NOMO-1 (cell line): ENCODE results near the gene KIAA0232.
"Not testable (repeated sequence)": the region's sequence is repeated elsewhere in the genome, so short reads cannot be mapped to it uniquely, and the experiment has no call there.

ENCODE experiments used
- DNase-seq, 2 experiments: peaks; one replicate each; lab custom pipeline; 2025; ENCODE audit not compliant: unreplicated experiment in 2 of 2; lab: John Stamatoyannopoulos, UW

KIAA0232 gene

DNA sequence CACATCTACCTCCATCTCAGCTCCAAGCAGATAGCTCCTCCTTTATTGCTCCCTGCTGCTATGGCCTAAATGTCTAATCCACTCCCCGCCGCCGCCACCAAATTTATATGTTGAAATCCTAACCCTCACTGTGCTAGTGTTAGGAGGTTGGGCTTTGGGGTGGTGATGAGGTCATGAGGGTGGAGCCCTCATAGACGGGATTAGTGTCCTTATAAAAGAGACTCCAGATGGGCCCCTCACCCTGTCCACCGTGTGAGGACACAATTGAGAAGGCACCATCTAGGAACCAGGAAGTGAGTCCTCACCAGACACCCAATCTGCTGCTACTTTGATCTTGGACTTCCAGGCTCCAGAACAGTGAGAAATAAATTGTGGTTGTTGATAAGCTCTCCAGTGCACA, 113.5 kb downstream of the KIAA0232 start:
- DNase-seq = no peak

DNA sequence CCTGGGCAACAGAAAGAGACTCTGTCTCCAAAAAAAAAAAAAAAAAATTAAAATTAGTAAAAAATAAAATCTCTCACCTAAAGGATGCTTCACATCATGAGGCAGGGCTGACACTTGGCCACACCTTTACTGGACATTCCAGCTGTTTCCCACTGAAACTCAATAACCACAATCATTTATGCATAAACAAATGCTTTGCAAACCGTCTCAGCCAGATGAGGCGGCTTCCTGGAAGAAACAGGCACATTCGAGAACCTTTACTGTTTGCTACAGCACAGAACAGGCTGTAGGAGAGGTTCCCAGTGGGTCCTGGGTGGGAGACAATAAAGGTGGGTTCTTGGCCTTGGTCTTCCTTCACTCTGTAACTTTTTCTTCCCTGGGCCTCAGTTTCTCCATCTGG, 116.2 kb downstream of the KIAA0232 start:
- DNase-seq = no peak

DNA sequence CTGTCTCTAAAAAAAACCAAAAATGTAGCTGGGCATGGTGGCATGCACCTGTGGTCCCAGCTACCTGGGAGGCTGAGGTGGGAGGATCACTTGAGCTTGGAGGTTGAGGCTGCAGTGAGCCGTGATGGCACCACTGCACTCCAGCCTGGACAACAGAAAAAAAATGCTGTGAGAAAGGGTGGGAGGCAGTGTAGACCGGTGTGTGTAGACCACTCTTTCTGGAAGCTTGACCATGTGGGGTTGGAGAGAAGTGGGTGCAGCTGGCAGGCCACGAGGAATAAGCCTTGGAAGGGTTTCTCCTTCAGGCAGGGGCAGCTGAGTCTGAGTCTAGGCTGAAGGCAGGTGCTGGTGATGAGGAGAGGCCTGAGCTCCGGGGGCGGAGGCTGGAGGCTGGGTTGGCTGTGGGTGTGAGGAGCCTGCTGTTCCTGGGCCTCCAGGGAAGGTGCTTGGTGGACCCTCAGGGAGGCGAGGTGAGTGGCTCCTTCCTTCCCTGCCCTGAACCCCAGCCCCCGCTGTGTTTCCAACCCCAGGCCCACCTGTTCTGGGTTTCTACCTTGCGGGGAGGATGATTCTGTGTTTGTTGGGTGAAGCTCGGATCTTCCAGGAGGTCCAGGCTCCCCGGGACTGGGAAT, 117.8 kb downstream of the KIAA0232 start:
- no peak for DNase-seq

DNA sequence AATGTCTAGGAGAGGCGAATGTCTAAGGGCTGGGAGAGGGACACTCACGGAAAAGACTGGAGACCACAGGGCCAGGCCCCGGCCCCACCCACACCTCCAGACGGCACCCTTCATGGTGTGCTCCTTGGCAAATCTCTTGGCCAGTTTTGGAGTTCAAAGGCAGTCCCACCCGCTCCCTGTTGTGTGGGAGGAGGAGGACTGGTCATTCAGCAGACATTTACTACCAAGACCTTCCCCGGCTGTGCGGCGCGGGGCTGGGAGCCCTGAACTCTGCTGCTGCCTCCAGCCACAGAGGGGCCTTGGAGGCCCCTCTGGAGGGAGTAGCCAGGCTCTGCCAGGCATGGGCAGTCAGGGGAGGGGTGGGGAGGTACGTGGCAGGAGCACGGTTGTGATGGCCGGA, 118.4 kb downstream of the KIAA0232 start:
- no peak for DNase-seq

DNA sequence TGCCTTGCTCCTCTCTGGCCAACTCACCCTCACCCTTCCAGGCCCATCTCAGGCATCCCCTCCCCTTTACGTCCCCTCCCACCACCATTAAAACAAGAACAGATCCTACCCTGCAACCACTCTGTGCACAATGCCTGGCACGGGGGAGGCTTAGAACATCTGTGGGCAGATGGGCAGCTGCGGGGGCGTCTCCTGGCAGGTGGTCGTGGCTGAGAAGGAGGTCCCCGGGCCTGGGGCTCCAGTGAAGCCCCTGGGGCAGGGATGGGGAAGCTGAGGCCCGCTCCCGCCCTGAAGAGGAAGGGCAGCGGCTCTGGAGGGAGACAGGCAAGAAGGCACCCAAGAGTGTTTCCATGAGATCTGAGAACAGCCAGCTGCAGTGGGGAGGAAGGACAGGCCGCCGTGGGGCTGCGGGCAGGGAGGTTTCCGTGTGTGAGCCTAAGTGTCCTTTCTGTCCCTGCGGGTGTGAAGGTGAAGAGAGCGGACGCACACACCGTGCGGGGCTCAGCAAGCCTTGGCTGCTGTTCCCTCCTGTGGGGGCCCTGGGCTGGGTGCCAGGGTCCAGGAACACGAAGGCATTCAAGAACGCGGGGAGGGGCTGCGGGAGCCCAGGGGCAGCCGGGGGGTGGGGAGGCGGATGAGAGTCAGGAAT, 119.3 kb downstream of the KIAA0232 start:
- no peak for DNase-seq

DNA sequence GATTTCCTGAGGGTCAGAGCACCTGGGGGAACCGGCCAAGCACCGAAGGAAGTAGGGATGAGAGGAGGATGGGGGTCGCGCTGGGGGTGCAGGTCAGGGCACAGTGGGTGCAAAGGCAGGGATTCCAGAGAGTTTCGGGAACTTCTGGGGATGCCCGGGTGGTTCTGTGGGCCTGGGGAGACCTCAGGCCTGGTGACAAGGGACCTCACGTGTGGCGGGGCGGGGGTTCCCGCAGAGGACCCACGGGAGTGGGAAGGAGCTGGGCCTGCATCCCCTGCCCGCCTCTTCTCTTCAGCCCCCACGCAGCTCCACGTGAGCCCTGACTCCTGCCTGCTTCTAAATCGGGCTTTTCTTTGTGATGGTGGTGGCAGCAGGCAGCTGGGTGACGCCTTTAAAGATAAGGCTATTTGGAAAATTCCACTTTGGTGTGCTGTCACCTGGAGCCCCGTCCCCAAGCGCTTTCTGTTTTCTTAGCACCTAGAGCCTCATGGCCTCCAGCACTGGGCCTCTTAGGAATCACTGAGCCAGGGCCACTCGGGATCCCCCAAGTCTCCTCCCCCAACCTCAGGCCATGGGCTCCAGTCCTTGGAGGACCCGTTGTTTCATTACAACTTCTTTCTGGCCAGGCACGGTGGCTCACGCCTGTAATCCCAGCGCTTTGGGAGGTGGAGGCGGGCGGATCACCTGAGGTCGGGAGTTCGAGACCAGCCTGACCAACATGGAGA, 120.0 kb downstream of the KIAA0232 start:
- DNase-seq = no peak

DNA sequence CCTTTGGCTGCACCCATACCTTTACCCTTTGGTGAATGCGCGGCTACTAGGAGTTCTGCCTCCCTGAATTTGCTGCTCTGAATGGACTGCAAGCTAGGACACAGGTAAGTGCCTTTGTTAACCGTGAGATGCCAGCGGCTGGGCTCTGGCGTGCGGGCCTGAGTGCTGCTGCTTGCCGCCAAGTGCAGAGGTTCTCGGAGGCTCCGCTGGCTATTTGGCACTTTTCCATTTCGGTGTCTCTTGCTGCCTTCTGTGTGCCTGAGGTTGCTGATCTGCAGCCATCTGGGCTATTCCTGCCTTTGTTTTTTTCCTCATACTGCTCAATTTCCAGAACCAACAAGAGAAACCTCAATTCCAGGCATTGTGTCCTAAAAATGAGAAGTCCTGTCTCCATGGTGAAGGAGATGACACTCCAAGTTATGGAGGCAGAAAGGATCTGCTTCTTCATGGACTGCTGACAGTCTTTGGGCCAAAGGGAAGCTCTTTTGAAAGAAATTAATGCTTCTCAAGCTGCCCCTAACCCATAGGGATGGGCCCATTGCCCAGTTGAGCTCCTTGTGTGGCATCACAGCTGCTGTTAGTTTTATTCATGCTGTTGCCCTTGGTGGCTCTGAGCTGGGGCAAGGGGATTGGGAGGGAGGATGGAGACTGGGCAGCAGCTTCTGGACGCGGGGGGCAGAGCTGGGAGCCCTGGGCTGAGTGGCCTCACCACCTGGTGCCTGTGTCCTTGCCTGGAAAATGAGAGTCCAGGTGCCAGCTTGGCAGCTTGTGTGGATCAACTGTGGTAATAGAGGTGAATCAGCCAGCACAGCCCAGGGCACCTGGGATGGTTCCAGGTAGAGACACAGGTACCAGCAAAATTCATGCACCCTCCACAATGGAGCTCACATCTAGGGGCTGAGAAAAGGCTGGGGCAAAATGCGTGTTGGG, 123.3 kb downstream of the KIAA0232 start:
- DNase-seq = no peak

DNA sequence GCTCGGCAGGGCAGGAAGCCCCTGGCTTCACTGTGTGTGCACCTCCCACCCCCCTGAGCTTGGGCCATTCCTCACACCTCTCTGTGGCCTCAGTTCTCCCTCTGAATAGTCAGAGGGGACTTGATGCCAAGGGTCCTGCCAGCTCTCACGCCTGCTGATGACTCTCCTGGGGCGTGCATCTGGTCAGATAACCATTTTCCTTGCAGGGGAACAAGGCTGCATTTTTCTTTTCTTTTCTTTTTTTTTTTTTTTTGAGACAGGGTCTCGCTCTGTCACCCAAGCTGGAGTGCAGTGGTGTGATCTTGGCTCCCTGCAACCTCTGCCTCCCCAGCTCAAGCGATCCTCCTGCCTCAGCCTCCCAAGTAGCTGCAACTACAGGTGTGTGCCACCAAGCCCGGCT, 124.0 kb downstream of the KIAA0232 start:
- DNase-seq = not testable (repeated sequence)

DNA sequence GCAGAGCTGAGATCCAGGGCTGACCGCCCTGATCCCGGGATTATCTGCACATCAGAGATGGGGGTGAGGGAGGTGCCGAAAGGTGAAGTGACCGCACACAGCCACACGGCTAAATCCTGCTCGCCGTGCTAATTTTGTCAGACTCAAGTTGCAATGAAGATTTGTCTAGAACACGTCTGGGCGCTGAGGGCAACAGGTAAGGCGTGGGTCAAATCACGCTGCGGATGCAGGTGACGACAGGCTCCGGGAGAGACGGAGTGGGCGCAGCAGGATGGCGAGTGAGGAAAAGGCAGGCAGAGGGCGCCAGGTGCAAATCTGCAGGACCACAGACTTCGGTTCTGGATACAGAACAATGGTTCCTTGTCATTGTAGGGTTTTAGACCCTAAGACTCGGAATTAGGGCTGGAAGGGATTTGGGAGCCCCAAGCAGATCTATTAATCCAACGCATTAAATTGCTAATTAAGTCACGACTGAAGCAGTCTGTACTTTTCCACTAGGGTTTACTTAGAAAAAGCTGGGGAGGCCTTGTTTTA, 125.2 kb downstream of the KIAA0232 start:
- DNase-seq = no peak

DNA sequence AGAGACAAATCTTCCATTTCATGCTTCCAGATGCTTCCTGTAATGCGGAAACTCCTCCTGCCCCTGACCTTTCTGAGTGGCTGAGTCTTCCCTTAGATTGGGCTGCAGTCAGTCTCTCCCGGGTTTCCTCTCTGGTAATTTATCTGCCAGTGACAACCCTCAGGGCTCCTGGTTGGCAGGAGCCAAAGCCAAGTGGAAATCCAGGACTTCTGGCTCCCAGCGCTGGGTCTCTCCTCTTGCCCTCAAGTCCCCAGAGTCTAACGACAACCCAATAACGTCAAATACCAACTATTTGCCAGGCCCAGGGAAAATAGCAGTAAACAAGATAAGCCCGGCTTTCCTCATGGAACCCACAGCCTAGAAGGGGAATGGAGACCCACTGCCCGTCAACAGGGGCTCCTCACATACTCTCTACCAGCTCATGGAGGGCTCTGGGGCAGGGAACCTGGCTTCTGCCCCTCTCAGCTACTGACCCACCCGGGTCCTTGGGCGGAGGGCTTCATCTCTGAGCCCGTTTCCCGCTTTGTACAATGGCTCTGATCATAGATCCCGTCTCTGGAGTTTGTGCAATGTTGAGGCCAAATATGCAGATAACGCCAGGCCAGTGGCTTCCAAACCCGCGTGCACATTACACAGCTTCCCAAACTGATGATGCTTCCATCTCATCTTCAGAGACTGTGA, 126.0 kb downstream of the KIAA0232 start:
- no peak for DNase-seq

DNA sequence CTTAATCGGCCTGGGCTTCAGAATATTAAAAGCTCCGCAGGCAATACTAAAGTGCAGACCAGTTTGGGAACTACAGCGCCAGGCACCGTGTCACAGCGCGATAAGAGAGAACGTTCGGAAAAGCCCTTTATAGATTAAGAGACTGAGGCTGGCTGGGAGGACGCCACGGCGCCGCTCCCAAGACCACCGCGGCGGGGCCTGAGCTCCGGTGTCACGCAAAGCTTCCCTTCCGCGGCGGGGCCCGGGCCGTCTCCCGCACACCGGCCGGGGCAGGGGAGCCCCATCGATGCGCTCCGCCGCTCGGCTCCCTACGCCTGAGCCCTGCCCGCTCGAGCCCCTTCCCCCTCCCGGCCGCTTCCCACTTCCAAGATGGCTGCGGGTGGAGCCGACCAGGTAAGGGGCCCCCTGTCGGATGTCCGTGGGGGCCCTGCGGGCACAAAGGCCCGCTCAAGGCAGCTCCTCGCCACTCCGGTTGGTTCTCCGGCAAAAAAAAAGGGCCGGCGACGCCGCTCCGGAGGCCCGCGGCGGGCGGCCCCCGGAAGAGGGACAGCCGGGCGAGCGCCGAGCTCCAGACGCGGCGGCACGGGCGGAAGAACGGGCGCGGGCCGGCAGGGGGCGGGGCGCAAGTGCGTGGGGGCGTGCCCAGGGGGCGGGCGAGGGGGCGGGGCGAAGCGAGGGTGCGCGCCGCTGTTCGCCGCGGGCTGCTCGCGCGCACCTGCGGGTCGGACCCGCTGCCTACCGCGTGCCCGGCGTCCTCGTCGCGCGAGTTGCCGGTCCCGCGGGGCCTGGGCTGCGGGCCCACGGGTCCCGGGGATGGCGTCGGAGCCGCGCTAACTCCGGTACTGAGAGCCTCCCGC, 126.8 kb downstream of the KIAA0232 start, which contains the start of gene TBC1D14:
TBC1D14 (plus strand) TSS at position 714 of the 857 bp plus-strand sequence. CDS start 13,564 bp downstream, outside the sequence.
- DNase-seq = peak; percentile 83 to 86

DNA sequence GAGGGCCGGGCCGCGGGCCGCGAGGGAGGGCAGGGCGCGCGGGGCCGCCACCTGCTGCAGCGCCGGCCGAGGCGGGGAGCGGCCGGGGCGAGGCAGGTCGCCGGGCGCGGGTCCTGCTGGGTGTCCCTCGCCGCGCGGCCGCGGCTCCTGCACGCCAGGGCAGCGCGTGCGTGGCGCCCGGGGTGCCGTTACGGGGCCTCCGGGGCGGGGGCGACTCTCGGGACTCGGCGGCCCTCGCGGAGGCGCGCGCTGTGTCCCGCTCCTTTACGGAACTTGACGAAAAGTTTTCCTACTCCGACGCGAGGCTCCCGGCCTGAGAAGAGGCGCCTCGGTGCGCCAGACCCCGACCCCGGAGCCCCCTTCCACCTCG, 127.4 kb downstream of the KIAA0232 start:
- peak; percentile 28 to 41 for DNase-seq

DNA sequence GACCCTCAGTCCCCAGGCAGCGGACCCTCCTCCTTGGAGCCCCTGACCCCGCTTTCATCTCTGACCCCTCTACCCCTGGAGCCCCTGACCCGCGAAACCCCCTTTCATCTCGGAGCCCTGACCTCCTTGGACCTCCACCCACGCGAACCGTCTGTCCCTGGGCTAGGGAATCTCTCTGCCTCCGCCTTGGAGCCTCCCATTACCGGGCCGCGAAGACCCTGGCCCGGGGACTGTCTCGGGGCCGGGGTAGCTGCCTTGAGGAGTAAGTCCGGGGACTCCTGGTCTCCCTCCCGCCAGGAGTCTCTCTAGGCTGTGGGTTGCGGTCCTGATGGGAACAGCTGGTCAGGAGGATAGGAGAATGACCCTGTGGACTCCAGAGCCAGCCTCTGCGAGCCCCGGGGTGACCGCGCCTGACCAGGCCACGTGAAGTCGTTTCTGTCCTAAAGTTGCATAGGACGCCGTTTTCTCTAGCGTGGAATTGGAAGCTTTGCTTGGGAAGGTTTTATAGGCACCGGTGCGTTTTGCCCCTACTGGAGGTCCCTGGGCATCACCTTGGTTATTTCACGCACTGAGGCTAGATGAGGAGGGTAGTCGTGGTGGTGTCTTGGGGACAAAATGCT, 127.9 kb downstream of the KIAA0232 start:
- peak in 1 of 2 experiments; percentile 13 for DNase-seq

DNA sequence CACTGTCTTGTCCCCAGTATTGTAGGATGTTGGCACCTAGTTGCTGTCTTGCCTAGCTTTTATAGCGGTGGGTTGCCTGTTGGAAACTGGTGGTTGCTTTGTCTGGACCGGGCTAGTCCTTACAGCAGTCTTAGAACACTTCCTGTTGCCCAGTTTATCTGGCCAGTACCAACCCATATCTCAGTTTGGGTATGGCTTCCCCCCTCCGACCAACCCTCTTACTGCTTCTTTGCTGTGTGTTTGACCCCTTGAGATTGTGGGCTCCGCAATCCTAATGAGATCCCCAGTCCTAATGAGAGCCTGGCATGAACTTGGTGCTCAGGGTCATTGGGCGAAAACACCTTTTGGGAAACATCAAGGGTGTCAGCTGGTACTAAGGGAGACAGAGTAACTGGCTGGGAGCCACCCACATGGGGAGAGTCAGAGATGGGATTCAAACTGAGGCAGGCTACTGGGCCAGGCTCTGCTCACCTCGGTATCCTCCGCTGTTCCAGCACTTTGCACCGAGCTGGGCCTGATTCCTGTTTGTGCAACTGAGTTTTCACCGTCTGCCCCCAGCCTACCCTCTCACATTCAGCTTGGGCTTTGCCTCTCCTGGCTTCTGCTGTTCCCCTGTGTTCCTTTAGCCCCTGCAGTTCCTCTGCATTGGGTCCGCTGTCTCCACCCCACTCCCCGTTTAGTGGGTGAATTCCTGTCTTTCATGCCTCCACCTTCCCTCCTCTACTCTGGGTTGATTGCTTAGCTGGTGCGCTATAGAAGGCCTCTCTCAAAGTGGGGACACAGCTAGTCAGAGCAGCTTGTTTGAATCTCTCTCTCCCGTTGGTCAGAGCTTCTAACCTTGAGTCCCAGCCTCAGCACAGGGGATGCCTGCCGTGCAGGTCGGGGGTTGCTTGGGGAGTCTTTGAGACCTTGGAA, 128.7 kb downstream of the KIAA0232 start:
- DNase-seq = no peak

DNA sequence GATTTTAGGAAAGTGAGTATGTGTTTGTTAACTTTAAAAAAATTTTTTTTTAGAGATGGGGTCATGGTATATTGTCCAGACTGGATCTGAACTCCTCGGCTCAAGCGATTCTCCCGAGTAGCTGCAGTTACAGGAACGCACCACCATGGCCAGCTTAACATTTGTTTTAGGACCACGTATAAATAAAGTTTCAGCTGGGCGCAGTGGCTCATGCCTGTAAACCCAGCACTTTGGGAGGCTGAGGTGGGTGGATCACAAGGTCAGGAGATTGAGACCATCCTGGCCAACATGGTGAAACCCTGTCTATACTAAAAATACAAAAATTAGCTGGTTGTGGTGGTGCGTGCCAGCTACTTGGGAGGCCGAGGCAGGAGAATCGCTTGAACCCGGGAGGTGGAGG, 129.4 kb downstream of the KIAA0232 start:
- not testable (repeated sequence) for DNase-seq

DNA sequence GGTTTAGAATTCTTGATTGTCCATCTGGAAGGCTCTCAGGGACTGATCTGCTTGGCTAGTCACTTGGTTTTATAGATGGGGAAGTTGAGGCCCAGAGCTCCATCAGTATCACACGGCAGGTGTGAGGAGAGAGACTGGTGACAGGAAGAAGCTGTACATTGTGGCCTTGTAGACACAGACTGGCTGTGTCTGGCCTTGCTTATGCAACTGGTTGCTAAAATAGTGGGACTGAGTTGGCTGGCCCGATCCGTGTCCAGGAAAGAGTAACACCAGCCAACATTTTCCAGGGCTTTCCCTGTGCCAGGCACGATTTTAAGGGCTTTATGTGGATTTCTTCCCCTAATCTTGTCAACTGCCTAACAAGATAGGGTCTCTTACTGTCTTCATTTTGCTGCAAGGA, 129.9 kb downstream of the KIAA0232 start:
- DNase-seq = no peak

DNA sequence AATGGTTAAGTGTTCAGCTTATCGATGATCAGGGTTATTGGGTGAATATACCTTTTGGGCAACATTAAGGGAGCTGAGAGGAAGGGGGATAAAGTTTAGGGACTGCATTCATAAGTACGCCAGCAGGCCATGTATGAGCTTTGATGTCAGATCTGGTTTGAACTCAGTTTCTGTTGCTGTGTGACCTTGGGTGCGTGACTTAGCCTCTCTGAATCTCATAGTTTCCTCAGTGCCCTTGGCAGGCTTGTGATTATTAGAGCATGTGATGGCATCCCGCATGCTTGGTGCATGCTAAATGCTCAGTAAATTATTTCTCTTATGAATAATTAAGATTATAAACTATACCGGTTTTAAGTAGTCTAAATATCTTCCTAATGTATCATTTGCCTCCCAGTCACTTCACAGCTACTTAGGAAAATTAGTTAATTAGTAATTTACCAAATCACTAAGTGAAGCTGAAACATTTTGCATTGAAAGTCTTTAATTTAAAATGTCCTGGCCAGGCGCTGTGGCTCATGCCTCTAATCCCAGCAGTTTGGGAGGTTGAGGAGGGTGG, 130.9 kb downstream of the KIAA0232 start:
- no peak for DNase-seq
